HCT116 (cell line): ENCODE measurements around the gene SSX2IP. TPM values are rescaled to one million over a fixed set of nuclear protein-coding genes. Genes with fewer than 3 reads are reported as not detected.

Source experiments
- ATAC-seq: fragments of 200-7000 bp; cut with Tn5 transposase; 2 replicates; pipeline ENCODE4 v1.9.1; 2020; ENCODE audit warnings: mild to moderate bottlenecking, moderate library complexity
- BruUV-seq: library from RNA; stranded (reverse); fragments of 400-500 nt; replicated peaks from 2 replicates; lab custom pipeline; 2021; lab: Mats Ljungman, UMichigan
- CTCF ChIA-PET: fragments of 300-600 bp; sonication (Branson Sonifier 250); formaldehyde crosslinking; loops from one replicate; lab custom pipeline; 2021; ENCODE audit warnings: antibody characterized with exemption; lab: Charles Lee
- POLR2A ChIA-PET: fragments of 300-600, 350-600 bp; sonication (Branson Sonifier 250); formaldehyde crosslinking; loops from one replicate; lab custom pipeline; 2021; ENCODE audit warnings: antibody characterized with exemption; lab: Charles Lee
- RAD21 ChIA-PET, 2 experiments: fragments of 300-600 bp; sonication (Branson Sonifier 250); formaldehyde crosslinking; loops; one replicate each; lab custom pipeline; 2023; ENCODE audit warnings: low total read pairs in 2 of 2; ENCODE audit not compliant: uncharacterized antibody in 2 of 2, unreplicated experiment in 2 of 2, low non-redundant PET in 1 of 2; lab: Charles Lee
- DNase-seq: peaks from one replicate; pipeline ENCODE4 v3.0.0-alpha.2; 2010; ENCODE audit warnings: low read depth, low spot score
- H2AFZ ChIP-seq: fragments of 200-600 bp; shearing (Covaris generic), sonication (generic); 2 replicates; pipeline ENCODE4 v1.6.1; 2017; ENCODE audit warnings: low read depth, mixed run types, mixed read lengths, antibody characterized with exemption, low read length; ENCODE audit not compliant: poor library complexity, severe bottlenecking
- H3K27ac ChIP-seq: 2 replicates; pipeline ENCODE4 v1.5.1; 2012; ENCODE audit warnings: low read depth, low read length
- H3K27me3 ChIP-seq: fragments of 200-600 bp; sonication (generic); 2 replicates; pipeline ENCODE4 v1.6.1; 2016; ENCODE audit warnings: mixed run types, low read length, mixed read lengths; ENCODE audit not compliant: insufficient read depth
- H3K36me3 ChIP-seq, 2 experiments: fragments of 200-500 bp in 1 of 2; fragments of 200-600 bp in 1 of 2; sonication (Bioruptor generic) in 1 of 2; sonication (generic) in 1 of 2; 2 replicates each; pipeline versions ENCODE4 v1.5.1 to v1.6.1; 2014 to 2016; ENCODE audit warnings: low read length in 2 of 2, inconsistent platforms in 1 of 2, mixed read lengths in 1 of 2, mixed run types in 1 of 2; ENCODE audit not compliant: insufficient read depth in 2 of 2, control insufficient read depth in 1 of 2
- H3K4me1 ChIP-seq, 2 experiments: fragments of 200-600 bp in 1 of 2; sonication (generic) in 1 of 2; 2 replicates each; pipeline versions ENCODE4 v1.5.1 to v1.6.1; 2012 to 2017; ENCODE audit warnings: low read length in 2 of 2, inconsistent platforms in 1 of 2, mild to moderate bottlenecking in 1 of 2, mixed read lengths in 1 of 2, mixed run types in 1 of 2, moderate library complexity in 1 of 2; ENCODE audit not compliant: insufficient read depth in 2 of 2, control insufficient read depth in 1 of 2
- H3K4me2 ChIP-seq: fragments of 200-600 bp; sonication (generic); 2 replicates; pipeline ENCODE4 v1.6.1; 2017; ENCODE audit warnings: mixed run types, low read length, mixed read lengths
- H3K4me3 ChIP-seq, 2 experiments: fragments of 200-600 bp in 1 of 2; sonication (generic) in 1 of 2; replicated peaks in 1 of 2; 2 replicates each; pipeline ENCODE4 v1.5.1; 2011 to 2016; ENCODE audit warnings: low read length in 2 of 2, control low read depth in 1 of 2, low read depth in 1 of 2, mild to moderate bottlenecking in 1 of 2, mixed read lengths in 1 of 2, mixed run types in 1 of 2
- H3K79me2 ChIP-seq: fragments of 200-600 bp; sonication (generic); 2 replicates; pipeline ENCODE4 v1.6.1; 2017; ENCODE audit warnings: mild to moderate bottlenecking, mixed run types, low read length, moderate library complexity, mixed read lengths; ENCODE audit not compliant: insufficient read depth
- H3K9ac ChIP-seq: fragments of 200-600 bp; sonication (generic); 2 replicates; pipeline ENCODE4 v1.6.1; 2016; ENCODE audit warnings: low read length, mixed read lengths
- H3K9me2 ChIP-seq: fragments of 200-600 bp; sonication (generic), shearing (Covaris generic); 2 replicates; pipeline ENCODE4 v1.6.1; 2017; ENCODE audit warnings: mixed run types, mild to moderate bottlenecking, moderate library complexity; ENCODE audit not compliant: insufficient read depth
- H3K9me3 ChIP-seq, 2 experiments: fragments of 200-500 bp in 1 of 2; fragments of 200-600 bp in 1 of 2; sonication (Bioruptor generic) in 1 of 2; sonication (generic) in 1 of 2; 2 replicates each; pipeline ENCODE4 v1.6.1; 2014 to 2017; ENCODE audit warnings: low read length in 2 of 2, mixed read lengths in 2 of 2, inconsistent platforms in 1 of 2, low read depth in 1 of 2, mild to moderate bottlenecking in 1 of 2, mixed run types in 1 of 2, moderate library complexity in 1 of 2; ENCODE audit not compliant: control insufficient read depth in 1 of 2, insufficient read depth in 1 of 2
- H4K20me1 ChIP-seq: fragments of 200-600 bp; sonication (generic), shearing (Covaris generic); 2 replicates; pipeline ENCODE4 v1.6.1; 2017; ENCODE audit warnings: mixed run types, mild to moderate bottlenecking, moderate library complexity; ENCODE audit not compliant: insufficient read depth
- CBX3 ChIP-seq: IDR thresholded peaks from 2 replicates; pipeline ENCODE4 v1.6.1; 2012; ENCODE audit warnings: low read depth
- CEBPB ChIP-seq: IDR thresholded peaks from 2 replicates; pipeline ENCODE4 v1.6.1; 2012; ENCODE audit warnings: low read depth
- EGR1 ChIP-seq: IDR thresholded peaks from 2 replicates; pipeline ENCODE4 v1.6.1; 2012; ENCODE audit warnings: low read depth
- ELF1 ChIP-seq: IDR thresholded peaks from 2 replicates; pipeline ENCODE4 v1.6.1; 2012; ENCODE audit warnings: low read depth, borderline replicate concordance
- EZH2 ChIP-seq: fragments of 200-600 bp; sonication (generic); IDR thresholded peaks from 2 replicates; pipeline ENCODE4 v1.6.1; 2017; ENCODE audit warnings: antibody characterized with exemption, mixed run types
- EZH2phosphoT487 ChIP-seq: fragments of 200-600 bp; IDR thresholded peaks from 2 replicates; pipeline ENCODE4 v1.6.1; 2018; ENCODE audit warnings: antibody characterized with exemption, borderline replicate concordance
- FOSL1 ChIP-seq: IDR thresholded peaks from 2 replicates; pipeline ENCODE4 v1.6.1; 2012; ENCODE audit warnings: low read depth
- JUND ChIP-seq: IDR thresholded peaks from 2 replicates; pipeline ENCODE4 v1.6.1; 2012
- POLR2A ChIP-seq: IDR thresholded peaks from 2 replicates; pipeline ENCODE4 v1.7.0; 2011; ENCODE audit warnings: borderline replicate concordance; ENCODE audit not compliant: insufficient read depth, insufficient read length; ENCODE audit errors: extremely low read depth
- SP1 ChIP-seq: IDR thresholded peaks from 2 replicates; pipeline ENCODE4 v1.6.1; 2012; ENCODE audit warnings: low read depth
- SRF ChIP-seq: IDR thresholded peaks from 2 replicates; pipeline ENCODE4 v1.6.1; 2012; ENCODE audit warnings: low read depth
- TCF7L2 ChIP-seq: IDR thresholded peaks from 2 replicates; pipeline ENCODE4 v1.7.0; 2011; ENCODE audit warnings: borderline replicate concordance, inconsistent platforms; ENCODE audit not compliant: insufficient read depth, insufficient read length; ENCODE audit errors: extremely low read depth
- ZFX ChIP-seq: fragments of 450-650 bp; IDR thresholded peaks from 2 replicates; pipeline ENCODE4 v1.6.1; 2017
- intact Hi-C: fragments of 100-400 bp; cut with micrococcal nuclease; formaldehyde crosslinking; loops from 2 replicates; pipeline ENCODE4 v1.10.0; 2022
- total RNA-seq: library from RNA; stranded (reverse); gene quantifications from one replicate; pipeline ENCODE4 v1.2.1, GENCODE V29; 2021; ENCODE audit not compliant: unreplicated experiment
- TF ChIP-seq, protein P1 (sequence below): IDR thresholded peaks from 2 replicates; pipeline ENCODE4 v1.6.1; 2012
- TF ChIP-seq, protein P2 (sequence below), 3 experiments: fragments of 200-600 bp in 1 of 3; sonication (generic) in 1 of 3; IDR thresholded peaks in 2 of 3; conservative IDR thresholded peaks in 1 of 3; 2 replicates each; pipeline ENCODE4 v1.5.1; 2012 to 2017; ENCODE audit warnings: low read depth in 2 of 3, low read length in 2 of 3, antibody characterized with exemption in 1 of 3, borderline replicate concordance in 1 of 3, control low read depth in 1 of 3, mild to moderate bottlenecking in 1 of 3, mixed read lengths in 1 of 3, mixed run types in 1 of 3, moderate library complexity in 1 of 3; ENCODE audit not compliant: insufficient read depth in 1 of 3

The SSX2IP gene
- total RNA-seq, 1 experiment from 2014 or later: 51.5 TPM

DNA sequence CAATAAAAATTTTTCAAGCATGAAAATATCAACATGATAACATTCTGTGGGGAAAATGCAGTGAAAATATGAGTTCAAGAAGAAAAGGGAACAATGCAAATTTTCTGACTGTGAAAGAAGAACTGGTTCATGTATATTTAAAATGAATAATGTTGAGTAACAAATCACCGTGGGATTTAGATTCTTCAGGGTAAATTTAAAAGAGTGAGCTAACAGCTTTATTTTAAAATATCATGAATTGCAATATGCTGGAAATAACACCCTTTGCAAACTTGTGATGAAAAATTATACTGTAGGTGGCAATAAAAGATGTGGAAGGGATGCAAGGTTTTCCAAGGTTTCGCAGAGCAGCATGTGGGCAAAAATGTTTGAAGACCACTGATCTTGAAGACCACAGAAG lies 13.2 kb upstream of the SSX2IP start:
- H3K4me2 ChIP-seq: no peak overlapping the region
- ChIA-PET POLR2A (no interaction called here), CTCF (interaction anchor here (1.2 kb wide), 1 partner anchor 21 kb away, joined by 6 read pairs; no protein-coding TSS in a partner anchor), RAD21 (no interaction called here)
- intact Hi-C loops: no loop called here
- H2AFZ ChIP-seq: no peak overlapping the region
- no peak overlapping the region for H3K27ac ChIP-seq
- no TSS peak for BruUV-seq
- H3K9me3 ChIP-seq: no peaks in the 10 kb centered on the region
- no peaks in the 10 kb centered on the region for H3K36me3 ChIP-seq
- DNase-seq (no peak), ATAC-seq (no peak)
- H3K9me2 ChIP-seq: no peaks in the 10 kb centered on the region
- no peak overlapping the region for H3K4me3 ChIP-seq
- H3K79me2 ChIP-seq: no peaks in the 10 kb centered on the region
- H3K9ac ChIP-seq: no peak overlapping the region
- H3K27me3 ChIP-seq: no peaks in the 10 kb centered on the region
- peaks cover 6 to 9% of the 10 kb centered on the region in 2 experiments for H3K4me1 ChIP-seq
- H4K20me1 ChIP-seq: no peaks in the 10 kb centered on the region
- no peak for TF ChIP-seq ZFX
- no peak for TF ChIP-seq EZH2phosphoT487
- TF ChIP-seq, protein P1, sequence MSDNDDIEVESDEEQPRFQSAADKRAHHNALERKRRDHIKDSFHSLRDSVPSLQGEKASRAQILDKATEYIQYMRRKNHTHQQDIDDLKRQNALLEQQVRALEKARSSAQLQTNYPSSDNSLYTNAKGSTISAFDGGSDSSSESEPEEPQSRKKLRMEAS: no peak
- TF ChIP-seq EGR1: no peak
- TF ChIP-seq ELF1: no peak
- no peak for TF ChIP-seq CEBPB
- TF ChIP-seq CBX3: no peak

DNA sequence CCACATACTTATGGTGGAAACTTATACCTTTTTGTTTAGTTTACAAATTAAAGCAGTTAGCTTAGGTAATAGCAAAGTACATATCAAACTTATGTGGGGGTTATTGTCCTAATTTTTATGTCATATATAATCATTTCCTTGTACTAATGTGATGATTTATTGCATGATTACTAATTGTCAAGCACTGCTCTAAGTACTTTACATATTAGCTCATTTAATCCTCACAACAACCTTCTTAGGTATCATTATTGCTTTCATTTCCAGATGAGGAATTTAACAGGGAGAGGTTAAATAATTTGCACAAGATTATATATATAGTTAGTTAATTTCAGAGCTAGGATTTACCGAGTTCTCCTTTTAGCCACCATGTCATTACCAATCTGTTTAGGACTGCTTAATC lies 11.9 kb upstream of the SSX2IP start:
- DNase-seq: no peak
- POLR2A ChIA-PET: no interaction called here
- peak overlapping the region; percentile 75 for H2AFZ ChIP-seq
- no peaks in the 10 kb centered on the region for H4K20me1 ChIP-seq
- no peaks in the 10 kb centered on the region for H3K79me2 ChIP-seq
- no peaks in the 10 kb centered on the region for H3K9me2 ChIP-seq
- TF ChIP-seq JUND (no peak), CEBPB (no peak), FOSL1 (no peak), SP1 (no peak), EZH2 (no peak), POLR2A (no peak), SRF (no peak), TCF7L2 (no peak)
- TF ChIP-seq, protein P2, sequence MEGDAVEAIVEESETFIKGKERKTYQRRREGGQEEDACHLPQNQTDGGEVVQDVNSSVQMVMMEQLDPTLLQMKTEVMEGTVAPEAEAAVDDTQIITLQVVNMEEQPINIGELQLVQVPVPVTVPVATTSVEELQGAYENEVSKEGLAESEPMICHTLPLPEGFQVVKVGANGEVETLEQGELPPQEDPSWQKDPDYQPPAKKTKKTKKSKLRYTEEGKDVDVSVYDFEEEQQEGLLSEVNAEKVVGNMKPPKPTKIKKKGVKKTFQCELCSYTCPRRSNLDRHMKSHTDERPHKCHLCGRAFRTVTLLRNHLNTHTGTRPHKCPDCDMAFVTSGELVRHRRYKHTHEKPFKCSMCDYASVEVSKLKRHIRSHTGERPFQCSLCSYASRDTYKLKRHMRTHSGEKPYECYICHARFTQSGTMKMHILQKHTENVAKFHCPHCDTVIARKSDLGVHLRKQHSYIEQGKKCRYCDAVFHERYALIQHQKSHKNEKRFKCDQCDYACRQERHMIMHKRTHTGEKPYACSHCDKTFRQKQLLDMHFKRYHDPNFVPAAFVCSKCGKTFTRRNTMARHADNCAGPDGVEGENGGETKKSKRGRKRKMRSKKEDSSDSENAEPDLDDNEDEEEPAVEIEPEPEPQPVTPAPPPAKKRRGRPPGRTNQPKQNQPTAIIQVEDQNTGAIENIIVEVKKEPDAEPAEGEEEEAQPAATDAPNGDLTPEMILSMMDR (IDR thresholded peaks at IDR 0.05 in 2 of 3, conservative IDR thresholded peaks at IDR 0.05 in 1 of 3; ENCODE audit: borderline replicate concordance in 1 of 3, insufficient read depth in 1 of 3, low read depth in 2 of 3, low read length in 2 of 3): no peak
- no peak overlapping the region for H3K9ac ChIP-seq
- no peak overlapping the region for H3K4me3 ChIP-seq
- CTCF ChIA-PET: interaction anchor here (1.0 kb wide), 1 partner anchor 22 kb away, joined by 3 read pairs; no protein-coding TSS in a partner anchor
- no peak for ATAC-seq
- H3K27ac ChIP-seq: no peak overlapping the region
- no peak overlapping the region for H3K4me2 ChIP-seq
- H3K36me3 ChIP-seq: no peaks in the 10 kb centered on the region
- H3K27me3 ChIP-seq: no peaks in the 10 kb centered on the region
- H3K9me3 ChIP-seq: no peaks in the 10 kb centered on the region
- intact Hi-C loops: no loop called here
- no TSS peak for BruUV-seq
- RAD21 ChIA-PET: no interaction called here
- peaks cover 12 to 14% of the 10 kb centered on the region in 2 experiments for H3K4me1 ChIP-seq
